ENCODE measurements around the gene SCAPER. TPM values are rescaled to one million over a fixed set of nuclear protein-coding genes. Genes with fewer than 3 reads are reported as not detected.

Gene SCAPER
- total RNA-seq, 4 donors from 2014 or later: 19.6 to 35.9 (median 31.8) TPM

DNA sequence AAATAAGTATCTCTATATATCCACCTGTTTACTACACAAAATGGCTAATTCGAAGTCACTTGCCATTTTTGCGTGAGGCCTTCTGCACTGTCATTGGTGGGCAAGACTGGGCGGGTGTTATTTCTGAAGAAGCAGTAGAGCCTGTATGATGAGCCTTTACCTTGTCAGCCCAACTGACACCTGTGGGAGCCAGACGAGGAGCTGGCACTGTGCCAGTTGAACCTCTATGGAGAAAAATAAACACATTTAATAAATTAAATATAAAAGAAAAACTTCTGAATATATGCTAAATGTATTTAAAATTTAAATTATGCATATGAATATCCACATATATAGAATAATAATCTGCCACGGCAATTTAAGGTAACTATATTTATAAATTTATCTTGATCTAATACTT is 109.9 kb downstream of the SCAPER start:
- H3K4me3 ChIP-seq: no peak overlapping the region
- peaks cover 0 to 19% of the 10 kb centered on the region in 2 donors for H3K36me3 ChIP-seq
- intact Hi-C loops (cut with DNase I; ENCODE audit: low total_unique reads): no loop called here

DNA sequence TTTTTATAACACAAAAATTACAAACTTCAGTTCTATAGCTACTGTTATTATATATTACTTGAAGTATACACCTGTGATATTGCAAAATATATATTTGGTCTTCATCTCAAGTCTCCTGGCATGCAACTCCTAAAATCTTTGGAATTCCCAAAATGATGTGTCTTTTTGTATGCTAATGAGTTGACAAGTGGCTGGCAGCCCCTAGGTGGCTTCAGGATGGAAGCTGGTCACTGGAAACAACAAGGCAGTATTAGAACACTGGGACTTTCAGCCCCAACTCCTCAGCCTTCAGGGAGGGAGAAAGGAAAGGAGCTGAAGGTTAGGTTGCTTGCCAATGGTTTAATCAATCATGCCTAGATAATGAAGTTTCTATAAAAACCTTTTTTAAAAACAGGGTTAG is 112.0 kb downstream of the SCAPER start:
- H3K27ac ChIP-seq: no peak overlapping the region
- intact Hi-C loops (cut with DNase I; ENCODE audit: low total_unique reads) (no loop called here), in situ Hi-C loops (cut with MboI; ENCODE audit: low sequenced_read_pairs in 4 of 4) (no loop called here)
- peaks cover 3 to 12% of the 10 kb centered on the region in 2 donors for H3K4me1 ChIP-seq
- H3K27me3 ChIP-seq: no peaks in the 10 kb centered on the region
- H3K9me3 ChIP-seq: no peaks in the 10 kb centered on the region
- TF ChIP-seq, protein P1, sequence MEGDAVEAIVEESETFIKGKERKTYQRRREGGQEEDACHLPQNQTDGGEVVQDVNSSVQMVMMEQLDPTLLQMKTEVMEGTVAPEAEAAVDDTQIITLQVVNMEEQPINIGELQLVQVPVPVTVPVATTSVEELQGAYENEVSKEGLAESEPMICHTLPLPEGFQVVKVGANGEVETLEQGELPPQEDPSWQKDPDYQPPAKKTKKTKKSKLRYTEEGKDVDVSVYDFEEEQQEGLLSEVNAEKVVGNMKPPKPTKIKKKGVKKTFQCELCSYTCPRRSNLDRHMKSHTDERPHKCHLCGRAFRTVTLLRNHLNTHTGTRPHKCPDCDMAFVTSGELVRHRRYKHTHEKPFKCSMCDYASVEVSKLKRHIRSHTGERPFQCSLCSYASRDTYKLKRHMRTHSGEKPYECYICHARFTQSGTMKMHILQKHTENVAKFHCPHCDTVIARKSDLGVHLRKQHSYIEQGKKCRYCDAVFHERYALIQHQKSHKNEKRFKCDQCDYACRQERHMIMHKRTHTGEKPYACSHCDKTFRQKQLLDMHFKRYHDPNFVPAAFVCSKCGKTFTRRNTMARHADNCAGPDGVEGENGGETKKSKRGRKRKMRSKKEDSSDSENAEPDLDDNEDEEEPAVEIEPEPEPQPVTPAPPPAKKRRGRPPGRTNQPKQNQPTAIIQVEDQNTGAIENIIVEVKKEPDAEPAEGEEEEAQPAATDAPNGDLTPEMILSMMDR (IDR thresholded peaks at IDR 0.05 in 4 of 5, conservative IDR thresholded peaks at IDR 0.05 in 1 of 5): no peak
- TF ChIP-seq POLR2A (IDR thresholded peaks at IDR 0.05): no peak
- no peak for ATAC-seq
- peaks cover 0 to 22% of the 10 kb centered on the region in 2 donors for H3K36me3 ChIP-seq
- DNase-seq: no peak
- H3K4me3 ChIP-seq: no peak overlapping the region

More for the DNA sequence above, 109.9 kb downstream of the SCAPER start:
- ATAC-seq (no peak), DNase-seq (no peak)
- Histone ChIP-seq H3K27ac (no peak overlapping the region), H3K4me1 (peaks cover 3 to 12% of the 10 kb centered on the region in 2 donors), H3K27me3 (no peaks in the 10 kb centered on the region), H3K9me3 (no peaks in the 10 kb centered on the region)
- in situ Hi-C loops (cut with MboI; ENCODE audit: low sequenced_read_pairs in 4 of 4): no loop called here
- TF ChIP-seq, protein P1 (IDR thresholded peaks at IDR 0.05 in 4 of 5, conservative IDR thresholded peaks at IDR 0.05 in 1 of 5): no peak
- TF ChIP-seq POLR2A (IDR thresholded peaks at IDR 0.05): no peak

GRCh38 chr15:76791511-76791910 is 113.6 kb downstream of the SCAPER start:
- in situ Hi-C loops (cut with MboI; ENCODE audit: low sequenced_read_pairs in 4 of 4): no loop called here
- peaks cover 0 to 22% of the 10 kb centered on the region in 2 donors for H3K36me3 ChIP-seq

GRCh38 chr15:76787273-76787672 is 117.9 kb downstream of the SCAPER start:
- in situ Hi-C loops (cut with MboI; ENCODE audit: low sequenced_read_pairs in 4 of 4): no loop called here
- Histone ChIP-seq H3K27ac (no peak overlapping the region), H3K9me3 (no peaks in the 10 kb centered on the region), H3K4me3 (no peak overlapping the region), H3K27me3 (no peaks in the 10 kb centered on the region), H3K4me1 (no peaks in the 10 kb centered on the region), H3K36me3 (peaks cover 0 to 13% of the 10 kb centered on the region in 2 donors)
- TF ChIP-seq, protein P1 (IDR thresholded peaks at IDR 0.05 in 4 of 5, conservative IDR thresholded peaks at IDR 0.05 in 1 of 5): no peak
- no peak for TF ChIP-seq POLR2A (IDR thresholded peaks at IDR 0.05)
- DNase-seq (no peak), ATAC-seq (no peak)
- intact Hi-C loops (cut with DNase I; ENCODE audit: low total_unique reads): no loop called here

More at GRCh38 chr15:76791511-76791910, 113.6 kb downstream of the SCAPER start:
- H3K4me3 ChIP-seq: no peak overlapping the region
- intact Hi-C loops (cut with DNase I; ENCODE audit: low total_unique reads): loop anchor here (2.0 kb wide), 1 partner anchor 39 kb away; no protein-coding TSS in a partner anchor
- no peak for DNase-seq
- no peak for ATAC-seq
- TF ChIP-seq, protein P1 (IDR thresholded peaks at IDR 0.05 in 4 of 5, conservative IDR thresholded peaks at IDR 0.05 in 1 of 5): no peak
- TF ChIP-seq POLR2A (IDR thresholded peaks at IDR 0.05): no peak
- H3K4me1 ChIP-seq: no peaks in the 10 kb centered on the region
- H3K9me3 ChIP-seq: no peaks in the 10 kb centered on the region
- H3K27ac ChIP-seq: no peak overlapping the region
- no peaks in the 10 kb centered on the region for H3K27me3 ChIP-seq

DNA sequence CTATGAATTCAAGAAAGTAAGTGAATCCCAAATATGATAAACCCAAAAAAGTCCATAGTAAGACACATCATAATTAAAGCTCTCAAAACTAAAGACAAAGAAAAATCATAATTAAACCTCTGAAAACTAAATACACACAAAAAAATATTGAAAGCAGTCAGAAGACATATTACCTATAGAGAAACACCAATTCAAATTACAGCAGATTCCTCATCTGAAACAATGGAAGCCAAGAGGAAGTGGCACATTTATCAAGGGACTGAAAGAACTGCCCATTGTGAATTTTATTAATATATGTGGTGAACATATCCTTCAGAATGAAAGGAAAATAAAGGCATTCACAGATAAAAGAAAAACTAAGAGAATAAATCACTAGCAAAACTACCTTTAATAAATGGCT is 128.2 kb downstream of the SCAPER start:
- DNase-seq (no peak), ATAC-seq (no peak)
- H3K27ac ChIP-seq: no peak overlapping the region
- H3K36me3 ChIP-seq: peaks cover 0 to 10% of the 10 kb centered on the region in 2 donors
- intact Hi-C loops (cut with DNase I; ENCODE audit: low total_unique reads): no loop called here
- H3K27me3 ChIP-seq: no peaks in the 10 kb centered on the region
- TF ChIP-seq, protein P1 (IDR thresholded peaks at IDR 0.05 in 4 of 5, conservative IDR thresholded peaks at IDR 0.05 in 1 of 5): no peak
- no peak for TF ChIP-seq POLR2A (IDR thresholded peaks at IDR 0.05)
- H3K9me3 ChIP-seq: no peaks in the 10 kb centered on the region
- H3K4me1 ChIP-seq: no peaks in the 10 kb centered on the region
- H3K4me3 ChIP-seq: no peak overlapping the region
- in situ Hi-C loops (cut with MboI; ENCODE audit: low sequenced_read_pairs in 4 of 4): no loop called here
